Stomach (tissue), 4 donors: Measurements from ENCODE around the gene DISC1.

Experiments
- CTCF ChIP-seq, 7 experiments: fragments of 450-650 bp in 4 of 7; fragments of 200-600 bp in 3 of 7; sonication (generic) in 3 of 7; IDR thresholded peaks; one replicate each; pipeline ENCODE4 v1.5.1; 2016 to 2019; ENCODE audit warnings: antibody characterized with exemption in 7 of 7, control low read depth in 2 of 7, mild to moderate bottlenecking in 1 of 7
- EP300 ChIP-seq: sonication (generic); formaldehyde crosslinking; IDR thresholded peaks from one replicate; pipeline ENCODE4 v1.6.1; 2017; ENCODE audit warnings: antibody characterized with exemption
- POLR2A ChIP-seq, 4 donors: fragments of 450-650 bp; IDR thresholded peaks; one replicate each; pipeline ENCODE4 v1.6.1; 2016; ENCODE audit warnings: antibody characterized with exemption in 4 of 4, control low read depth in 2 of 4, mild to moderate bottlenecking in 1 of 4, moderate library complexity in 1 of 4

GRCh38 chr1:231681006-231681405, 54.4 kb downstream of the DISC1 start:
- no peak for TF ChIP-seq CTCF (IDR thresholded peaks at IDR 0.05)
- TF ChIP-seq POLR2A (IDR thresholded peaks at IDR 0.05) = no peak
- no peak for TF ChIP-seq EP300
